Esophagus (tissue), 2 donors: ENCODE results near the gene AMTN. TPM values are rescaled to one million over a fixed set of nuclear protein-coding genes. Genes with fewer than 3 reads are reported as not detected.
"Not testable (repeated sequence)": the region's sequence is repeated elsewhere in the genome, so short reads cannot be mapped to it uniquely, and the experiment has no call there.

ENCODE experiments used
- H3K27ac ChIP-seq, 2 donors: one replicate each; pipeline ENCODE4 v1.5.1; 2013; ENCODE audit warnings: low read depth in 2 of 2, mild to moderate bottlenecking in 2 of 2, inconsistent platforms in 1 of 2, low read length in 1 of 2, moderate library complexity in 1 of 2
- H3K27me3 ChIP-seq, 2 donors: one replicate each; pipeline ENCODE4 v1.6.1; 2013; ENCODE audit warnings: low read length in 2 of 2, control low read depth in 1 of 2, mild to moderate bottlenecking in 1 of 2; ENCODE audit not compliant: insufficient read depth in 2 of 2, control insufficient read depth in 1 of 2
- H3K36me3 ChIP-seq, 2 donors: one replicate each; pipeline ENCODE4 v1.6.1; 2013; ENCODE audit warnings: low read length in 1 of 2; ENCODE audit not compliant: control insufficient read depth in 2 of 2, insufficient read depth in 2 of 2
- H3K4me1 ChIP-seq, 2 donors: one replicate each; pipeline ENCODE4 v1.6.1; 2013; ENCODE audit warnings: low read length in 1 of 2; ENCODE audit not compliant: control insufficient read depth in 2 of 2, insufficient read depth in 2 of 2
- H3K4me3 ChIP-seq, 2 donors: one replicate each; pipeline ENCODE4 v1.5.1; 2013; ENCODE audit warnings: low read length in 2 of 2, mild to moderate bottlenecking in 2 of 2, low read depth in 1 of 2, moderate library complexity in 1 of 2
- H3K9me3 ChIP-seq, 2 donors: one replicate each; pipeline ENCODE4 v1.6.1; 2013; ENCODE audit warnings: mild to moderate bottlenecking in 2 of 2, low read depth in 1 of 2, low read length in 1 of 2, moderate library complexity in 1 of 2; ENCODE audit not compliant: control insufficient read depth in 2 of 2, insufficient read depth in 1 of 2
- WGBS, 2 donors: extraction: QIAGEN DNeasy Blood & Tissue Kit; methylation state at CpG; one replicate each; pipeline ENCODE4 v1.1.7; 2013; 5-methylcytosine and 5-hydroxymethylcytosine counted together
- polyA plus RNA-seq, 2 donors: library from polyadenylated mRNA; stranded (reverse); fragments of 200-250 nt; gene quantifications; one replicate each; pipeline ENCODE4 v1.2.3, GENCODE V29; 2013
- donor health status: healthy with polysubstance abuse.
- donor health status: Bipolar disorder and iron deficiency.

AMTN gene
- polyA plus RNA-seq, 2 donors: 0.09 to 0.47 TPM

DNA sequence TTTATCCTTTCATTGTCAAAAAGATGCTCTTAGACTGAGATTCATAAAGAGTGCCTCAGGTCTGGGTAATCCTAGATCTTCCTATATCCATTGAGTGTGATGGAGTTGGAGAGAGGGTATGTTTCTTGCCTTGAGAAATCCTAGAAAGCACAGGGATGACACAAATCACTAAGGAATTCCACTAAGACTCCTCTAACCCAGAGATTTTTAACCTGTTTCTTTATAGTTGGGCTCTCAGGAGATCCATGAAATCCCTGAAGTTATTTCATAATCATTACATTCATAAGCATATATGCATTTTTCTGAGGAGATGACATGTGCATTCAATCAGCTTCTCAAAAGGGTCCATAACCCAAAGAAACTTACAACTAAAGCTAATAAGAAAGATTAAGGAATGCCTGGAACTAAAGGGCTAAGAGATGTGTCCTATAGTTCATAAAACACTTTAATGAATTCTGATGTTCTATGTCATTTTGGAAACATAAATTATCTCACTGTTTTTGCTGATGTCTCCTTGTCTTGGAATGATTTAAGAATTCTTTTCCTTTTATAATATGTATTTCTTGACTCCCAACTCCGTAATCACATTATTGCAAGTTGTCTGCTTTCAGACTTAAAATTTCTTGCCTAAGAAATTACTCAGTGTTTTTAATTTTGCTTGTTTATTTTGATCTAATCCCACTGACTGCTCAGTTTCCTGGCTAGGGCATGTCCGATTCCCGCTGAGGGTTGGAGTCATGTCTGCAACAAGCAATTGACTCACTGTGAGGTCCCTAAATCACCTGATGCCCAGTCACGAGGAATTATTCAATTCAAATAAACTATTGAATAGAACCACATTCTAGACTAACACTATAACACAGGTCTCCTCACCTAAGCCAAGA lies 2.8 kb upstream of the AMTN start:
- Histone ChIP-seq H3K27me3 (peaks cover 0 to 2% of the 10 kb centered on the region in 2 donors), H3K4me3 (no peak overlapping the region), H3K27ac (no peak overlapping the region), H3K36me3 (no peaks in the 10 kb centered on the region), H3K9me3 (no peaks in the 10 kb centered on the region), H3K4me1 (no peaks in the 10 kb centered on the region)
- WGBS, 2 donors: 64 to 67% methylated on average over 4 of the region's 4 CpGs

DNA sequence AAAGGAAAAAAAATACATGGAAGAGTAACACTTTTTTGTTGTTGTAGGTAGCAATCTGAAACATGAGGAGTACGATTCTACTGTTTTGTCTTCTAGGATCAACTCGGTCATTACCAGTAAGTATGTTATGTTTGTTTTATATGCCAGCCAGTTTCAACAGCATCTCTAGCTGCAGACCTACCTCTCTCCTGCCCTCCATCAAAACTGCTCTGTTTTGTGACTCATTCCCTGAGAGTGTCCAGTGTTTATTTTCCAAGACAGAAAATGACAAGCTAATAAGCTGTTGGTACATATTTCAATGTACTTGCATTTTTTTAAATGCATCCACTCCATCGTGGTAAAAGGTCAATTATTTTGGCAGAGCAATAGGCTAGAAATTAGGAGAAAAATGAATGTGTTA lies 347 bp downstream of the AMTN start:
- 52 to 66% methylated on average over 3 of the region's 3 CpGs for WGBS, 2 donors
- peaks cover 0 to 2% of the 10 kb centered on the region in 2 donors for H3K27me3 ChIP-seq
- H3K27ac ChIP-seq: no peak overlapping the region
- H3K4me1 ChIP-seq: no peaks in the 10 kb centered on the region
- H3K36me3 ChIP-seq: no peaks in the 10 kb centered on the region
- H3K4me3 ChIP-seq: no peak overlapping the region
- H3K9me3 ChIP-seq: no peaks in the 10 kb centered on the region

- no peaks in the 10 kb centered on the region for H3K4me1 ChIP-seq
- H3K27ac ChIP-seq: peak overlapping the region; percentile 65 to 89
- H3K4me3 ChIP-seq: no peak overlapping the region
- 45 to 71% methylated on average over 7 of the region's 7 CpGs for WGBS, 2 donors
- H3K27me3 ChIP-seq: no peaks in the 10 kb centered on the region
- H3K36me3 ChIP-seq: no peaks in the 10 kb centered on the region
- H3K9me3 ChIP-seq: no peaks in the 10 kb centered on the region
Measured at GRCh38 chr4:70522626-70523025, 4.3 kb downstream of the AMTN start.

- Histone ChIP-seq H3K36me3 (no peaks in the 10 kb centered on the region), H3K4me1 (no peaks in the 10 kb centered on the region), H3K27me3 (no peaks in the 10 kb centered on the region), H3K9me3 (no peaks in the 10 kb centered on the region), H3K27ac (no peak overlapping the region), H3K4me3 (no peak overlapping the region)
- 65 to 73% methylated on average over 5 of the region's 5 CpGs for WGBS, 2 donors
Measured at GRCh38 chr4:70530997-70531396, 12.6 kb downstream of the AMTN start.

DNA sequence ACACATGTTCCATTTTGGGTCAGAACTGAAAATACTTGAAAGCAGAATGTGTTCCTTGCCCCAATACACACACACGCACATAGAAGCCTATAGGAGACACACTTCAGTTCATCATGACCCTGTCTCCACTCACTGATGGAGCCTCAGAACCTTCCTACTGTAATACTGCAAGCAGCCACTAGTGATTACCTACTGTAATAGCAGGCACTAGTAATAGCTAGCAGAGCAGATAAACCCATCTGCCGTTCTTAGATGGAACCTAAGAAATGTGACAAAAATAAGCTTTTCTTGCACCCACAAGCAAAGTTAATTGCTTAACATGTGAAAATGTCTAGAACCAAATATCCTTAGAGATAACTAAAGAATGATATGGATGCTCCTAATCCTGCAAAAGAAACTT lies 13.6 kb downstream of the AMTN start:
- Histone ChIP-seq H3K27ac (no peak overlapping the region), H3K27me3 (no peaks in the 10 kb centered on the region), H3K9me3 (no peaks in the 10 kb centered on the region), H3K4me1 (no peaks in the 10 kb centered on the region), H3K4me3 (no peak overlapping the region), H3K36me3 (no peaks in the 10 kb centered on the region)
- 58 to 83% methylated on average over 2 of the region's 2 CpGs for WGBS, 2 donors

- H3K9me3 ChIP-seq: no peaks in the 10 kb centered on the region
- H3K36me3 ChIP-seq: no peaks in the 10 kb centered on the region
- no peaks in the 10 kb centered on the region for H3K27me3 ChIP-seq
- no peak overlapping the region for H3K4me3 ChIP-seq
- WGBS, 2 donors: 56 to 78% methylated on average over 2 of the region's 2 CpGs
- H3K27ac ChIP-seq: no peak overlapping the region
- H3K4me1 ChIP-seq: no peaks in the 10 kb centered on the region
Measured at GRCh38 chr4:70533211-70533610, 14.8 kb downstream of the AMTN start.

DNA sequence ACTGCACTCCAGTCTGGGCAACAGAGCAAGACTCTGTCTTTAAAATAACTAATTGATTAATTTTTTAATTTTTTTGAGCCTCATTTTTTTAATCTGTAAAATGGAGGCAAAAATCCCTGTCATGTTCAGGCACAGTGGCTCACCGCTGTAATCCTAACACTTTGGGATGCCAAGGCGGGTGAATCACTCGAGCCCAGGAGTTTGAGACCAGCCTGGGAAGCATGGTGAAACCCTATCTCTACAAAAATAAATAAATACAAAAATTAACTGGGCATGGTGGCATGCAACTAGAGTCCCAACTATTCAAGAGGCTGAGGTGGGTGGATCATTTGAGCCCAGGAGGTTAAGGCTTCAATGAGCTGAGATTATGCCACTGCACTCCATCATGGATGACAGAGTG lies 15.4 kb downstream of the AMTN start:
- H3K9me3 ChIP-seq: no peaks in the 10 kb centered on the region
- H3K27me3 ChIP-seq: no peaks in the 10 kb centered on the region
- H3K27ac ChIP-seq: no peak overlapping the region
- no peaks in the 10 kb centered on the region for H3K36me3 ChIP-seq
- no peak overlapping the region for H3K4me3 ChIP-seq
- no peaks in the 10 kb centered on the region for H3K4me1 ChIP-seq
- WGBS, 2 donors: 88 to 92% methylated on average over 3 of the region's 3 CpGs

DNA sequence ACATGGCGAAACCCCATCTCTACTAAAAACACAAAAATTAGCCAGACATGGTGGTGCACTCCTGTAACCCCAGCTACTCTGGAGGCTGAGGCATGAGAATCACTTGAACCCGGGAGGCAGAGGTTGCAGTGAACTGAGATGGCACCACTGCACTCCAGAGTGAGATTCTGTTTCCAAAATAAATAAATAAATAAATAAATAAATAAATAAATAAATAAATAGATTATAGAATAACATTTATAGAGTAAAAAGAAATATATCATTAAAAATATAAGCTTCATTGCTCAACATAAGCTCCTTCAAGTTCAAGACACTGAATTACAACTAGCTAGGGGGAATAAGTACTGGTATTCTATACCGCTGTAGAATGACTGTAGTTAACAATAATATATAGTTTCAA lies 16.5 kb downstream of the AMTN start:
- H3K9me3 ChIP-seq, H3K36me3 ChIP-seq, H3K27me3 ChIP-seq, H3K4me3 ChIP-seq, H3K4me1 ChIP-seq, H3K27ac ChIP-seq: not testable (repeated sequence)
- WGBS, 2 donors: 90 to 92% methylated on average over 3 of the region's 3 CpGs

DNA sequence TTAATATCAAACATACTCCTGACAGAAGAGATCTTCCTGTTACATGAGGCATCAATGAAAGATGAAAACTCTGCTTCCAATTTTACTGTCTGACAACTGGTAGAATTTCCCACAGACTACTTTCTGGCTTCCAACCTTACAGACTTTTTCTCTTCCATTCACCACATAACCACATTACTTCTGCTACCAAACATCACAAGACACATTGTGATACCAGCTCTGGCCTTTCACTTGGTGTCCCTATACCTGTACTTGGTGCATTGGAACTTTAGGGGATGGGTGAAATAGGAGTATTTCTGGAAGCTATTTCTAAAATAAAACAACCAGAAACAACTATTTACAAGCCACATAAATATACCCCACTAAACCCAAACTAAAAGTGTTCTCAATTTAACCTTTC lies 20.5 kb downstream of the AMTN start:
- no peaks in the 10 kb centered on the region for H3K36me3 ChIP-seq
- no peaks in the 10 kb centered on the region for H3K9me3 ChIP-seq
- H3K27me3 ChIP-seq: no peaks in the 10 kb centered on the region
- H3K27ac ChIP-seq: no peak overlapping the region
- H3K4me1 ChIP-seq: no peaks in the 10 kb centered on the region
- no peak overlapping the region for H3K4me3 ChIP-seq

DNA sequence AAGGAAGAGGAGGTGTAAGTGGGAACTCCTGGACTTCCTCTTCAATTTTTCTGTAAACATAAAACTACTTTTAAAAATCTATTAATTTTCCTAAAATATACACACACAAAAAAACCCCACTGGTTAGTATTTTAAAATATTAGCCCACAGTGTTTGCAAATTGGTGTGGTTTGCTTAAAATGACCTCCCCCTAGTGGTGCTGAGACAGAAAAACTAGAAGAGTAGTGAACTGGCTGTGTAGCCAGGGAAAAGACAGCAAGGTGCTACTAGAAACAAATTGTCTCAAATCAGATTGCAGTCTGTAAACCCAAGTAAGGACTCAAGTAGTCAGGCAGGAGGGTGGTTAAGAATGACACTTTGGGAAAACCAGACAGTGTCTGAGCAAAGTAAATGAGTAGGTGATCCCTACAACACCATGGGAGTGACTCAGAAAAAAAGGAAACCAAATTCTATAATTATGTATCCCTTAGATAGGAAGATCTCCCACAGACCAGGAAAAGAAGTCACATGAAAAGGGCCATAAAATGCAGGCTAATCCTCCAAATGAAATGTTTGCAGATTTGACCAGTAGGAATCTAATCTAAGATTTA lies 26.0 kb downstream of the AMTN start:
- Histone ChIP-seq H3K27ac (no peak overlapping the region), H3K27me3 (no peaks in the 10 kb centered on the region), H3K9me3 (no peaks in the 10 kb centered on the region), H3K4me3 (no peak overlapping the region), H3K4me1 (no peaks in the 10 kb centered on the region), H3K36me3 (no peaks in the 10 kb centered on the region)
